Activated CD8-positive, alpha-beta memory T cell treated with anti-CD3 and anti-CD28 coated beads, Interleukin-2, amount 50 U/mL, for 48 hours (primary cell): ENCODE results near the gene DGKI.

ENCODE experiments used
- DNase-seq: peaks from one replicate; pipeline ENCODE4 v3.0.0-alpha.2; 2020

DGKI gene

DNA sequence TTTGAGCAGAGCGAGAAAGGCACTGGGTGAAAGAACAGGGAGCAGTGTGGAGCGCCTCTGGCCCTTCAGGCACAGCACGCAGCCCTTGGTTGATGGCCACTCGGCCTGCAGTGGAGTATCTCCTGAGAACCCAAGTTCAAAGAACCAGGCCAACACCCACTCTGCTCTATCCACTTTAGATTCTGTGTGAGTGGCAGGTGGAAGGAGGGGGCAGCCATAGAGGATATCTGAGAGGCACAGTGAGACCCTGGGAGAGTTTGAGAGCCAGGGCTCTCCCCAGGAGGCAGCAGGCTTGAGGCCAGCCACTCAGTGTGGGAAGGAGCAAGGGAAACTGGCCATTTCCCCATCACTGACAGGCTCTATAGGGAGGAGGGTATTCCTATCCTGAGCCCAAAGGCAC lies 450.7 kb downstream of the DGKI start:
- DNase-seq, result no peak

DNA sequence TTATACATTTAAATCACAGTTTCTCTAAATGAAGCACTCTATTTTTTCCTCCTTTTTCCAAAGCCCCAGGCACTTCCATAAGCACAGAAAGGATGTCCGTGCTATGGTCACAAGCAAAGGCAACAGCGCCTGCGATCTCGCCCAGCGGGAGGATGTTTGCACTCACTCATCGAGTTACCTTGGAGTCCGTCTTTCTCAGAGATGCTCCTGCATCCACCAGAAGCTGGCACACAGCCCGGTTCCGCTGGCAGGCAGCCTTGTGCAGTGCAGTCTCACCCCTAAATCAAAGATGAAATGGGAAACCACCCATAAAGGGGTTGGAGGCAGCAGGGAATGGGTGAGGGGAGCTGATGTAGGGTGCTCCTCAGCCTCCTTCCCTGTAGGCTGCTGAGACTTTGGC lies 451.4 kb downstream of the DGKI start:
- DNase-seq, result no peak

GRCh38 chr7:137393570-137393969 lies 453.2 kb downstream of the DGKI start:
- DNase-seq, result no peak

DNA sequence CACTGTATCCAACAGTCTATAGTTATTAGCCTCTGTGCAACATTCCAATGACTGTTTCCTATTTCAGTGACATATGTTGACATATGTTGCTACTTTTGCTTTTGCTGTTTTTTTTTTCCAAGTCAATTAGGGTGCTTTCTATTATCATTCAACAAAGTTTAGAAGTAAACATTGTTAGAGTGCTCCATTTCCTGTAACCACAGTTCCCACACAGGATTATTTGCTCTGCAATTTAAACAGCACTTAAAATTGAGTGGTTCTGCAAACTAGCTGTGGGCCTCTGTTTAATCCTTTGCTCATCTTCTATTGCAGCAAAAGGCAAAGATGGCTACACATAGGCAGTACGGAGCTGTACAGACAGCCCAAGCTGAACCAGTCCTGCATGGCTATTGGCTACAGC lies 456.7 kb downstream of the DGKI start:
- no peak for DNase-seq

DNA sequence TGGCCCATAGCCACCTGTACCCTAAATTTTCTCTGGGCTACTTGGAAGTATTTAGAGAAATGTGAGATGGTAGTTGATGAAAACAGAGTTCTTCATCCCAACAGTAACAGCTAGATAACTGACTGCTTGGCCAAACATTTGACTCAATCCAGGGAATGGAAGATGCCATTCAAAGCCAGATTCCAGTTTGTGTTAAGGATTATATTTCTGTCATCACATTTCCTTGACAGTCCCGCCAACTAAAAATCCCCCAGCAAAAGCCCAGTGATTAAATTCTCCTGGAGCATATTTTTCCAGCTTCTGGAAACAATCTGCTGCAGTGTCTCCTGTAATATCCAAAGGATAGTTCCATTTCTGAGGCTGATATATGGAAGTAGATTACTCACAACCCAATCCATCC lies 457.9 kb downstream of the DGKI start:
- DNase-seq, result no peak

GRCh38 chr7:137386966-137387365 lies 459.8 kb downstream of the DGKI start:
- DNase-seq, result no peak

DNA sequence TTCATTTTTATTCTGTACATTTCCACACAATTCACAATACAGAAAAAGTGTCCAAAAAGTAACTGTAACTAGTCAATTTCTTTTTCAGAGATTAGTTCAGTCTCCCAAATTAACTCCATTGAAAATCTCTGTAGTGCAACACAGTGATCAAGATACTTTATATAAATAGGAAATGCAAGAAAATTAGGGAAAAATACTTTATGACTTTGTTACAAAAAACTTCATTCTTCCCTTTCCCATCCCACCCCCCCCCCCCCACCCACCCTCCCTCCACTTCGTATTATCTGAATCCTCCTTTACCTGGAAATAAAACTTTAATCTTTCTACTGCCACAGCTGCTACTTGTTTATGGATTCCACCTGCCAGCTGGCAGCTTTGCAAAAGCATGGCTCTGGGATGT lies 465.7 kb downstream of the DGKI start:
- no peak for DNase-seq

DNA sequence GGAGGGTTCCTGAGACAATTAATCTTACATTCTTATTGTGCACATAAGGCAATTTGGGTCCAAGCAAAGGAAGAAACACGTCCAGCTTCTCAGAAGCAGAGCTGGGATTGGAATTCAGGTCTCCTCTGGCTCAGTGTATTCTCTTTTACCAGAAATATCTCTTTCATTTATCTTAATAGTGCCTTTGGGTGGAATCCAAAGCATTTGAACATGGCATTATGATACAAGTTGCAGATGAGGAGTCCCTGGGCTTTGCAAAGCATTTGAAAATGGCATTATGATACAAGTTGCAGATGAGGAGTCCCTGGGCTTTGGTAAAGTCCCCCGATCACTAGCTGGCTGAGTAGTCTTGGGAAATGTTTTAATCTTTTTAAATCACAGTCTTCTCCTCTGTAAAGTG lies 473.3 kb downstream of the DGKI start:
- no peak for DNase-seq

DNA sequence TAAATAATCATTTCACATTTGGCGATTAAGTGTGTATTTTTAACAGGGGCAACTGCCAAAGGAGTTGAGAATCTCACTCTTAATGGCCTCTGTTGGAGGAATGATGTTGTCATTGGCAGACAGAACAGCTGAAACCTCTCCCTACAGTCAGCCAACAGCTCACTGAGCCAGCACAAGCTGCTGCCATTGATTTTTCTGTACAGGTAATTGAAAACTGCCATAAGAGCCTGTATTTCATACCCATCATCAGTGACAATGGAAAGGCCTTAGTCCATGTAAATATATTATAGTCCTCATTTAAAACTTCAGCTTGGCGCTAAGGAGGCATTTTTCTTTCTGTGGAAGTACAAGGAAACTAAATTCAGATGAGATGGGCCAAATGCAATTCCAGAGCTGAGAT lies 475.2 kb downstream of the DGKI start:
- no peak for DNase-seq

GRCh38 chr7:137366995-137367394 lies 479.8 kb downstream of the DGKI start:
- DNase-seq, result no peak

DNA sequence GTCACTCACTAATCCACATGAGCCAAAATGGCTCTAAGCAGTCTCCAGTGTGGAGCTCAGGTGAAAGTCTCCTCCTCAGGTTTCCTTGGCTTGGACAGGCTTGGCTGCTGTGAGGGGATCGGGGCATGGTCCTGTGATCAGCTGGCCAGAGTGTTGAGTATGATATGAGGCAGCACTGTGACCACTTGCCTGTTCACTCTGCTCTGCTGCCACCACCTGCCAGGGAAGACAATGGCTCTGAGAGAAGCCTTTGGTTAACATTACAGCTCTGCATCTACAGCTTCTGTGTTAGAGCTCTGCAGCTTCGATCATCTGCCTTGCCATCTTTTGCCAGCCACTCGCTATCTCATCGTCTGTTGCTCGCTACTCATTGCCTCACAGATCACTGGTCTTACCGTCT lies 483.1 kb downstream of the DGKI start:
- DNase-seq, result no peak

DNA sequence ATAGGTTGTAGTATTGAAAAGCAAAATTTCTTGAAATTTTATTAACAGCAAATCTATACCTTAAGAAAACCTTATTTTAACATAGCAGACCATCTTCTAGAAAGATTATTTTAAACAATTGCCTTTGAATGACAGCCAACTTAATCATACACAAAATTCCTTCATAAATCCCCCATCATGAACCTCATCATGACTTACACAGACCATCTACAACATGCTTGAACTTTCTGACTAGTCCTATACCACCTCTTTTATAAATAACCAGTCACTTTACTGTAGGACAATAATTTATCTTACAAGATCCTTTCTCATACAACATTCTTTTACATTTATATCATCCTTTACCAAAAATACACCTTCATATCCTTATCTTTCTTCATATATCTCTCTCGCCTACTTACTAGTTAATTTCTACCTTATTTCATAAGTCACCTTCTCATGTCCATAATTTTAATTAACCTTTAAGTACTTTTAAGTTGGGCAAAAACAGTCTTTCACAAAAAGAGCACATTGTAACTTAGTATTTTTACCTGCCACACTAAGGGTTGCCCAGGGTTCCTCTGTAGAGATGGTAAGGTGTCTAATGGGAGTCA lies 486.6 kb downstream of the DGKI start:
- no peak for DNase-seq

GRCh38 chr7:137354961-137355360 lies 491.8 kb downstream of the DGKI start:
- DNase-seq, result no peak

DNA sequence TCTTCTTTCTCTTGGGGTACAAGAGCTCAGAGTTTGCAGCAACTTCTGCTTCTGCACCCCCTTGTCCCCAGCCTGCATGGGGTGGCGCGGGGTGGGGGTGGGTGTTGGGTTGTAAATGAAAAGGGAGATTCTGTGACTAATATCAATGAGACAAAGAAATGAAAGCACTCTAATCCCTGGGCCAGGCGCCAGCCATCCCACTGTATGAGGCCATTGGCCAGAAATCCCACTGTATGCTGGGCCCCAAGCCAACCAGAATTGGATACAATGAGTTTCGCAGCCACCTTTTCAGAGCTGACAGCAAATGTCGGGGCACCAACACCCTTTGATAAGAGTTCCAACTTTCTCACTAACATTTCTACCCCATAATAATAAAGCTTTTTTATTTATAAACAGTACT lies 492.4 kb downstream of the DGKI start:
- no peak for DNase-seq

DNA sequence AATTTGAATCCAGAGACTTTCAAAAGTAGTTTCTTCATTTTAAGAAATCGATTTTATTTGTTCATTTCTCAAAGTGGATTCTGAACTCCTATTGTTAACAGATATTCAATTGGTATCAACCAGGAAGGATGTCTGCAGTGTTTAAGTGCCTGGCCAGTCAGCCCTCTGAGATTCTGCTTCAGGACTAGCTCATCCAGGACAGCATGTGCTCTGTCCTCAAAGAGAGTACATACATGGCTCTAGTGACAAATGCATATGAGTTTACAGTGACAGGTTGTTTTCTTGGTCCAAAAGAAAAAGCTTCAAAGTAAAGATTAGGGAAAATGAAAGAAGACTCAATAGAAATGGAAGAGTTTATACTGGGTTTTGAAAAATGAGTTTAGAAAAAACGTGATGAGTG lies 494.8 kb downstream of the DGKI start:
- DNase-seq, result no peak

DNA sequence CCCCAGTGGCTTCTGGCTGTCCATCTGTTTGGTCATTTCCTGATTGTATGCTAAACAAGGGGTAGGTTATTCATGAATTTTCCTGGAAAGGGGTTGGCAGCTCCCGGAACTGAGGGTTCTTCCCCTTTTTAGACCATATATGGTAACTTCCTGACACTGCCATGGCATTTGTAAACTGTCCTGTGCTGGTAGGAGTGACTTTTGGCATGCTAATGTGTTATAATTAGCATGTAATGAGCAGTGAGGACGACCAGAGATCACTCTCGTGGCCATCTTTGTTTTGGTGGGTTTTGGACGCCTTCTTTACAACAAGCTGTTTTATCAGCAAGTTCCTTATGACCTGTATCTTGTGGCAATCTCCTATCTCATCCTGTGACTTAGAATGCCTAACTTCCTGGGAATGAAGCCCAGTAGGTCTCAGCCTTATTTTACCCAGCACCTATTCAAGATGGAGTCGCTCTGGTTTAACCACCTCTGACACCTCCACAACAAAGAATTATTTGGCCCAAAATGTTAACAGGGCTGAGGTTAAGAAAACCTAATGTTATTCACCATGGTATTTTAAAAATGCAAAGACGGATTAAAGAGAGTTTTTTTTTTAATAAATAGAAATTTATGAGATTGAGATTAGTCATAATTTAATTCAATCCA lies 500.9 kb downstream of the DGKI start:
- no peak for DNase-seq

GRCh38 chr7:137343281-137343841 lies 503.4 kb downstream of the DGKI start, which contains the start of gene PTN:
TSS of gene PTN (minus strand) at chr7:137343733. CDS start at chr7:137254973, 88,760 bp downstream.
- no peak for DNase-seq

DNA sequence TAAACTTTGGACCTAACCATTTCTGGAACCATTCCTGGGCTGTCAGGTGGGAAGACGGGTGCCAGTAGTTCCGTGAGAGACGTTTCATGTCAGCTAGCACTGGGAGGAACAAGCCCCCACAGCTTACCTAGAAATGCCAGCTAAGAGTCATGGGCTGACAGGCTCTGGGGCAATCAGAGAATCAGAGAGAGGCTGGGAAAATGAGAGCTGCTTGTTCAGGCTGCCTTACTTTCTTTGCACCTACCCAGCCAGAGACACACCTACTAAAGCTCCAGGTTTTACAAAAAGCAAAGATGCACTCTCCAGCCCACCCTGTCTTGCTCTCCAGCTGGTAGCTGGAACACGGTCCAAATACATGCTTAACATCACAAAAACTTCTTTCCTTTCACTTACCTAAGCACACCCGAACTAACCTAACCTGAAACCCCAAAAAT lies 503.9 kb downstream of the DGKI start:
- no peak for DNase-seq

GRCh38 chr7:137342265-137342664 lies 504.5 kb downstream of the DGKI start:
- no peak for DNase-seq

DNA sequence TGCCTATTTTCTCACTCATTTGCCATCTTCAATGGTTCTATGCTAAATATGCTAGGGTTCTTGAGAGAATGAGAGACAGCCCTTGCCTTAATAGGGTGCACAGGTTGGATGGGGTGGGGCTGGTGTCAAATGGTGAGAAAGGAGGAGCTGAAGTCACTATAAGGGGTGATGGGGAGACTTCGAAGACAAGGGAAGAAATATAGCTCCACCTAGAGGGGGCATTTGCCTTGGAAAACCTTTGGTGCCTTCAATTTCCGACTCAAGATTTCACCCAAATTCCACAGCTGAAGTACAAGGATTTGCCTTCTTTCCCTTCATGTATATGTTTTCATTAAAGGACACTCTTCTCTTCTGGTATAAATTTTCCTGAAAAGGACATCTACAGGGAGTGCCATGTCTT lies 508.9 kb downstream of the DGKI start:
- DNase-seq, result no peak

DNA sequence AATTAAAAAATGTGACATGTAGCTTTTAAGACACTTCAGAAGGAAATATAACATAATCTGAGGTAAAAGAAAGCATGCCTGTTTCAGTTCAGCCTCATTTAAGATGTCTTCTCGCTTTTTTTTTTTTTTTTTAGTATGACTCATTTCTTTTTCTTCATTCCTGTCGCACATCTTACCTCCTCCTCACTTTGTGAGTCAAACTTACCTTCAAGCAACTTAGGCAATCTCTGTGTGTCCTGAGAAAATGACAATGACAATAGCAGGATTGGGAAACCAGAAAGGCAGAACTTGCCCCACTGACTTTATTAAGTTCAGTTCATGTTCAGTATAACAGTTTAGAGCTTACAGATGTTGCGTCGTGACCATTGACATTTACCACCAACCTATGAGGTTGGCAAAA lies 511.0 kb downstream of the DGKI start:
- no peak for DNase-seq

DNA sequence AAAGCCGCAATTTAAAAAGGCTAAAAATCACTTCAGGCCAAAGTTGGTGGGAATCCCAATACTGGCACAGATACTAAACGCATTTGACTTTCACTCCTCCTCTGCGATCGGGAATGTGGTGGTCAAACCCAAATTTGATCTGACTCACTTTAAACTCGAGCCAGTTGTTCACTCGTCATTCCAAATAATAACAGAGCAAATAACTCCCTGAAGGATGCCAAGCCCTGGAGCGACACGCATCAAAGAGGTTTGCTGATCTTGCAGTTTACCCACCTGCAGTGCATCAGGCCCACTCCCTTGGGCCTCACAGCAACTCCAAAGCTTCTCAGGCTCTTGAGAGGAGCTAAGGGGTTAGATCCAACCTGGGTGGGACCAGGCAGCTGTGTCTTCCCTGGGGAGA lies 515.4 kb downstream of the DGKI start:
- no peak for DNase-seq
